Naive B cell (primary cell): ENCODE results near the gene DUS3L. TPM values are rescaled to one million over a fixed set of nuclear protein-coding genes. Genes with fewer than 3 reads are reported as not detected.

Experiments used
- ATAC-seq, 2 donors: fragments of 150-1000 bp; cut with Tn5 transposase; 2 replicates each; pipeline ENCODE4 v1.10.0; 2021; ENCODE audit warnings: low read depth in 2 of 2, mild to moderate bottlenecking in 2 of 2, moderate library complexity in 2 of 2
- DNase-seq: peaks from one replicate; pipeline ENCODE4 v3.0.0; 2022
- H3K27ac Mint-ChIP-seq, 6 donors: one replicate each; pipeline ENCODE4 v1.8.0; 2020 to 2022; ENCODE audit warnings: mild to moderate bottlenecking in 6 of 6, mixed read lengths in 6 of 6, moderate library complexity in 5 of 6, inconsistent platforms in 2 of 6
- H3K27me3 Mint-ChIP-seq, 3 donors: one replicate each; pipeline ENCODE4 v1.8.0; 2021 to 2022; ENCODE audit warnings: mixed read lengths in 3 of 3, mild to moderate bottlenecking in 1 of 3
- H3K36me3 Mint-ChIP-seq, 2 donors: one replicate each; pipeline ENCODE4 v1.8.0; 2020 to 2022; ENCODE audit warnings: mixed read lengths in 2 of 2, inconsistent platforms in 1 of 2, mild to moderate bottlenecking in 1 of 2
- H3K4me1 Mint-ChIP-seq, 3 donors: one replicate each; pipeline ENCODE4 v1.8.0; 2020 to 2022; ENCODE audit warnings: mixed read lengths in 3 of 3, inconsistent platforms in 1 of 3, mild to moderate bottlenecking in 1 of 3, moderate library complexity in 1 of 3
- H3K4me3 Mint-ChIP-seq, 8 donors: one replicate each; pipeline ENCODE4 v1.8.0; 2020 to 2022; ENCODE audit warnings: mild to moderate bottlenecking in 8 of 8, mixed read lengths in 8 of 8, moderate library complexity in 8 of 8, inconsistent platforms in 2 of 8
- H3K9me3 Mint-ChIP-seq, 7 donors: one replicate each; pipeline ENCODE4 v1.8.0; 2020 to 2022; ENCODE audit warnings: mixed read lengths in 7 of 7, mild to moderate bottlenecking in 5 of 7, inconsistent platforms in 2 of 7, moderate library complexity in 1 of 7
- polyA plus RNA-seq, 6 donors: library from polyadenylated mRNA; unstranded; fragments of 300-500 nt; fragmentation: Illumina TruSeq; gene quantifications; one replicate each; pipeline ENCODE4 v1.2.3, GENCODE V29; 2021; ENCODE audit warnings: low read depth in 6 of 6

Gene DUS3L
- 10 to 100 TPM; 27.1 to 45.2 (median 35.5) TPM for polyA plus RNA-seq

- Mint-ChIP-seq H3K9me3 (peaks cover 0 to 8% (median 0%) of the 10 kb centered on the region in 7 donors), H3K27me3 (peaks cover under 1 to 5% (median 4%) of the 10 kb centered on the region in 3 donors), H3K27ac (peak within 1 kb of the TSS; percentile 99 to 100 (median 100)), H3K4me1 (peaks cover 20 to 28% (median 25%) of the 10 kb centered on the region in 3 donors), H3K4me3 (peak within 1 kb of the TSS; percentile 93 to 100 (median 98)), H3K36me3 (peaks cover 0 to 31% of the 10 kb centered on the region in 2 donors)
- DNase-seq (peak; percentile 92), ATAC-seq (peak; percentile 88 to 92)
These were observed at the start of gene DUS3L for GRCh38 chr19:5790559-5791520. DUS3L (minus strand) TSS chr19:5791163; CDS start chr19:5791141, 22 bp downstream.

- DNase-seq (no peak), ATAC-seq (no peak)
- Mint-ChIP-seq H3K36me3 (no peaks in the 10 kb centered on the region), H3K9me3 (peaks cover 0 to 3% (median 0%) of the 10 kb centered on the region in 7 donors), H3K4me1 (peaks cover 0 to 7% (median 5%) of the 10 kb centered on the region in 3 donors), H3K27me3 (peaks cover 7 to 20% (median 13%) of the 10 kb centered on the region in 3 donors), H3K27ac (peak within 1 kb of the TSS in 3 of 6 donors; percentile 61 to 80 (median 63)), H3K4me3 (no peak within 1 kb of the TSS)
These were observed 48.4 kb upstream of the DUS3L start, which contains the start of gene FUT6 for GRCh38 chr19:5839065-5840017. FUT6 (minus strand) TSS chr19:5839702; CDS start chr19:5832567, 7,135 bp downstream.

- peaks cover 7 to 20% (median 13%) of the 10 kb centered on the region in 3 donors for H3K27me3 Mint-ChIP-seq
- peaks cover 0 to 3% (median 0%) of the 10 kb centered on the region in 7 donors for H3K9me3 Mint-ChIP-seq
These were observed 47.5 kb upstream of the DUS3L start for GRCh38 chr19:5838353-5839064.

GRCh38 chr19:5837761-5838352 is 46.9 kb upstream of the DUS3L start:
- ATAC-seq (no peak), DNase-seq (no peak)
- H3K4me3 Mint-ChIP-seq, result no peak overlapping the region
- H3K27ac Mint-ChIP-seq, result peak overlapping the region in 2 of 6 donors; percentile 30 to 39
- H3K9me3 Mint-ChIP-seq, result peaks cover 0 to 3% (median 0%) of the 10 kb centered on the region in 7 donors
- H3K27me3 Mint-ChIP-seq, result peaks cover 7 to 20% (median 13%) of the 10 kb centered on the region in 3 donors
- no peaks in the 10 kb centered on the region for H3K36me3 Mint-ChIP-seq
- H3K4me1 Mint-ChIP-seq, result peaks cover 0 to 7% (median 5%) of the 10 kb centered on the region in 3 donors

More at GRCh38 chr19:5838353-5839064, 47.5 kb upstream of the DUS3L start:
- ATAC-seq (no peak), DNase-seq (no peak)
- H3K4me1 Mint-ChIP-seq, result peaks cover 0 to 7% (median 5%) of the 10 kb centered on the region in 3 donors
- H3K4me3 Mint-ChIP-seq, result no peak overlapping the region
- no peaks in the 10 kb centered on the region for H3K36me3 Mint-ChIP-seq
- H3K27ac Mint-ChIP-seq, result peak overlapping the region in 3 of 6 donors; percentile 20 to 80 (median 61)

GRCh38 chr19:5832527-5833216 is 41.7 kb upstream of the DUS3L start:
- H3K27me3 Mint-ChIP-seq, result peaks cover 4 to 26% (median 9%) of the 10 kb centered on the region in 3 donors
- H3K4me1 Mint-ChIP-seq, result peaks cover 9 to 14% (median 11%) of the 10 kb centered on the region in 3 donors
- no peak for ATAC-seq
- no peak overlapping the region for H3K27ac Mint-ChIP-seq
- no peaks in the 10 kb centered on the region for H3K36me3 Mint-ChIP-seq
- H3K4me3 Mint-ChIP-seq, result peak overlapping the region in 2 of 8 donors; percentile 16 to 44
- peaks cover 0 to 2% (median 0%) of the 10 kb centered on the region in 7 donors for H3K9me3 Mint-ChIP-seq
- no peak for DNase-seq

GRCh38 chr19:5832061-5832460 is 41.1 kb upstream of the DUS3L start:
- Mint-ChIP-seq H3K36me3 (no peaks in the 10 kb centered on the region), H3K4me3 (peak overlapping the region in 1 of 8 donors; percentile 44), H3K4me1 (peaks cover 12 to 15% (median 14%) of the 10 kb centered on the region in 3 donors), H3K9me3 (peaks cover 0 to 2% (median 0%) of the 10 kb centered on the region in 7 donors), H3K27me3 (peaks cover 3 to 29% (median 8%) of the 10 kb centered on the region in 3 donors), H3K27ac (no peak overlapping the region)
- ATAC-seq, result no peak
- DNase-seq, result no peak

GRCh38 chr19:5831159-5831558 is 40.2 kb upstream of the DUS3L start:
- DNase-seq (no peak), ATAC-seq (no peak)
- no peak overlapping the region for H3K27ac Mint-ChIP-seq
- peak overlapping the region in 1 of 8 donors; percentile 49 for H3K4me3 Mint-ChIP-seq
- peaks cover 3 to 31% (median 8%) of the 10 kb centered on the region in 3 donors for H3K27me3 Mint-ChIP-seq
- H3K9me3 Mint-ChIP-seq, result peaks cover 0 to 3% (median 0%) of the 10 kb centered on the region in 7 donors
- H3K36me3 Mint-ChIP-seq, result no peaks in the 10 kb centered on the region
- H3K4me1 Mint-ChIP-seq, result peaks cover 14 to 23% (median 18%) of the 10 kb centered on the region in 3 donors

GRCh38 chr19:5829567-5830310 is 38.8 kb upstream of the DUS3L start:
- no peak for DNase-seq
- Mint-ChIP-seq H3K27ac (no peak overlapping the region), H3K36me3 (no peaks in the 10 kb centered on the region), H3K27me3 (peaks cover 3 to 27% (median 8%) of the 10 kb centered on the region in 3 donors), H3K4me1 (peaks cover 14 to 23% (median 18%) of the 10 kb centered on the region in 3 donors), H3K4me3 (peak overlapping the region in 5 of 8 donors; percentile 34 to 92 (median 52)), H3K9me3 (peaks cover 0 to 3% (median 0%) of the 10 kb centered on the region in 7 donors)
- ATAC-seq, result no peak

- Mint-ChIP-seq H3K36me3 (no peaks in the 10 kb centered on the region), H3K4me1 (peaks cover 14 to 23% (median 18%) of the 10 kb centered on the region in 3 donors), H3K9me3 (peaks cover 0 to 3% (median 0%) of the 10 kb centered on the region in 7 donors), H3K27me3 (peaks cover 3 to 27% (median 8%) of the 10 kb centered on the region in 3 donors), H3K27ac (peak overlapping the region in 4 of 6 donors; percentile 85 to 96 (median 92)), H3K4me3 (peak overlapping the region; percentile 88 to 94 (median 92))
- ATAC-seq, result no peak
- DNase-seq, result no peak
These were observed 38.0 kb upstream of the DUS3L start for GRCh38 chr19:5828661-5829566.
